ENCODE measurements around the gene POLG.
"Not testable (repeated sequence)": the region's sequence is repeated elsewhere in the genome, so short reads cannot be mapped to it uniquely, and the experiment has no call there.

Gene POLG

GRCh38 chr15:89277281-89277680 is 57.3 kb downstream of the POLG start:
- DNase-seq: not testable (repeated sequence)
